Muscle of leg (tissue), 11 donors: ENCODE results near the gene DOCK1. TPM values are rescaled to one million over a fixed set of nuclear protein-coding genes. Genes with fewer than 3 reads are reported as not detected.

ENCODE experiments used
- DNase-seq: peaks from one replicate; pipeline ENCODE4 v3.0.0; 2013
- H3K27ac ChIP-seq: one replicate; pipeline ENCODE4 v1.5.1; 2013; ENCODE audit warnings: mild to moderate bottlenecking, low read length, control low read depth
- H3K27me3 ChIP-seq: one replicate; pipeline ENCODE4 v1.6.1; 2013; ENCODE audit warnings: low read length; ENCODE audit not compliant: control insufficient read depth, insufficient read depth
- H3K36me3 ChIP-seq: one replicate; pipeline ENCODE4 v1.6.1; 2013; ENCODE audit warnings: low read length; ENCODE audit not compliant: control insufficient read depth, insufficient read depth
- H3K4me1 ChIP-seq: one replicate; pipeline ENCODE4 v1.6.1; 2013; ENCODE audit warnings: low read length; ENCODE audit not compliant: control insufficient read depth, insufficient read depth
- H3K4me3 ChIP-seq: one replicate; pipeline ENCODE4 v1.5.1; 2013; ENCODE audit warnings: low read length, control low read depth
- H3K9me3 ChIP-seq: replicated peaks from 2 replicates; pipeline ENCODE4 v1.6.1; 2013; ENCODE audit warnings: low read depth, low read length; ENCODE audit not compliant: control insufficient read depth
- WGBS: methylation state at CpG from one replicate; pipeline ENCODE4 v1.1.5; 2013; ENCODE audit warnings: missing lambda C conversion rate; ENCODE audit not compliant: insufficient coverage; 5-methylcytosine and 5-hydroxymethylcytosine counted together
- polyA plus RNA-seq, 8 donors: library from polyadenylated mRNA; unstranded; fragments of 120-200 nt; gene quantifications; one replicate each; pipeline versions ENCODE4 v1.2.1 to v1.2.3, GENCODE V29; 2013; ENCODE audit warnings: inconsistent platforms in 1 of 8, low replicate concordance in 1 of 8; ENCODE audit not compliant: insufficient read length in 8 of 8, insufficient read depth in 1 of 8
- total RNA-seq: library from RNA; stranded (reverse); fragments of 120-200 nt; gene quantifications from one replicate; pipeline ENCODE4 v1.2.4, GENCODE V29; 2013

Gene DOCK1
- total and polyA plus RNA-seq, 9 donors = 27.3 to 52.9 (median 37.1) TPM

DNA sequence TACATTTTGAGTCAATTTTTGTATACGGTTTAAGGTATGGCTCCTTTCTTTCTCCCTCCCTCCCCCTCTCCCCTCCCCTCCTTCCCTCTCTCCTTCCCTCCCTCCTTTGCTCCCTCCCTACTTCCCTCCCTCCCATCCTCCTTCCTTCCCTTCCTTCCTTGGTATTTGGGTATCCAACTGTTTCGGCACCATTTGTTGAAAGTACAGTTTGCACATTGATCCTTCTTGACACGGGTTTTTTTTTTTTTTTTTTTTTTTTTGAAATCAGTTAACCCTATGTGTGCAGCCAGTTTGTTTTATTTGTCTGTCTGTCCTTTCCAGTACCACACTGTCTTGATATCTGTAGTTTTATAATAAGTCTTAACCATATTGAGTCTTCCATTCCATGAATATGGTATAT lies 331.0 kb downstream of the DOCK1 start:
- Histone ChIP-seq H3K4me3 (no peak overlapping the region), H3K9me3 (no peaks in the 10 kb centered on the region), H3K4me1 (no peaks in the 10 kb centered on the region), H3K27ac (no peak overlapping the region), H3K27me3 (no peaks in the 10 kb centered on the region), H3K36me3 (no peaks in the 10 kb centered on the region)
- WGBS = 100% methylated on average over 1 of the region's 3 CpGs
- no peak for DNase-seq

DNA sequence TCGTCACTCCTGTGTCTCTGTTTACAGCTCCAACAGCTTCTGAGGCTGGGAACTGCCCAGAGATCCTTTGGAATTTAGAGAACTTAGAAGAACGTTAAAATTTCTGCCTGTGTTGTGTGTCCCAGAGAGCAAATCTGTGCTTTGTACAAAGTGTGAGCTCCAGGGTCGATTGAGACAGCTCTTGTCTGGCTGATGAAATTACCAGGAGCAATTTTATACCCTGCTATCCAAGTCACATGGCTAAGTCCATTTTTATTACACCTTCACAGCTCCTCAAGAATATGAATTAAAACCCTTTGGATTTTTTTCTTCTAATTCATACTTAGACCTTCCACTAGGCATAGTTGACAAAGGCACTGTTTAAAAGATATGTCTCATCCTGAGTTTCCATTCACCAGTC lies 337.7 kb downstream of the DOCK1 start:
- Histone ChIP-seq H3K27me3 (no peaks in the 10 kb centered on the region), H3K4me1 (no peaks in the 10 kb centered on the region), H3K4me3 (no peak overlapping the region), H3K9me3 (no peaks in the 10 kb centered on the region), H3K36me3 (no peaks in the 10 kb centered on the region), H3K27ac (no peak overlapping the region)
- 43% methylated on average over 1 of the region's 3 CpGs for WGBS
- DNase-seq = no peak

DNA sequence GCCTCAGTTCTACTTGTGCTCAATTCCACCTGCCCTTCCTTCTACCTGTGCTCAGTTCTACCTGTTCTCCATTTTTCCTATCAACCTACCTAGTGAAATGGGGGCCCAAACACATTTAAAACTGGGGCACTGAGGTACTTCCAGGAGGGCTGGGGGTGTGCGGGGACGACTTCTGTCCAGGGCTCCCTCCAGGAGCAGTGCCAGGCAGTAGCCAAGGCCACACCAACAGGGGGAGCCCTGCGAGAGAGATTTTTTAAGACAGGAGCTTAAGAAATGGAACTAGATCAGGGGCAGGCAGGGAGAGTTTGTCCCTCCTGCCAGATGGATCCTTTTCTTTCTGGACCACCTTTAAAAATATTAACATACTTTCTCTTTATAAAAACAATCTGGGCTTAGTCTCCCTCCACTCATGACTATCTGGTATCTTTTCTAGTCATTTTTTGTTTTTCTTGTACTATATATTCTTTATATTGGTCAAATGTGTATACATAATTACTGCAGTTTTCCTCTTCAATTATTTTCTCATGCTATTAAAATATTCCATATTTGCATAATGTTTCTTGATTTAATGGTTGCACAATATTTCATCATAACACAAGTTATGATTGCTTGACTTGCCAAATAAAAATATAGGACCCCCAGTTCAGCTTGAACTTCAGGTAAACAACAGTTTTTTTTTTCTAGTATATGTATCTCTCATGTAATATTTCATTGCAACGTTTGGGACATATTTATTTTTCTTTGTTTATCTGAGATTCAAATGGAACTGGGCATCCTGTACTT lies 338.5 kb downstream of the DOCK1 start:
- H3K9me3 ChIP-seq = no peaks in the 10 kb centered on the region
- peak; percentile 17 for DNase-seq
- H3K27me3 ChIP-seq = no peaks in the 10 kb centered on the region
- 70% methylated on average over 2 of the region's 4 CpGs for WGBS
- H3K4me3 ChIP-seq = no peak overlapping the region
- peaks cover 2% of the 10 kb centered on the region for H3K36me3 ChIP-seq
- no peaks in the 10 kb centered on the region for H3K4me1 ChIP-seq
- H3K27ac ChIP-seq = no peak overlapping the region

DNA sequence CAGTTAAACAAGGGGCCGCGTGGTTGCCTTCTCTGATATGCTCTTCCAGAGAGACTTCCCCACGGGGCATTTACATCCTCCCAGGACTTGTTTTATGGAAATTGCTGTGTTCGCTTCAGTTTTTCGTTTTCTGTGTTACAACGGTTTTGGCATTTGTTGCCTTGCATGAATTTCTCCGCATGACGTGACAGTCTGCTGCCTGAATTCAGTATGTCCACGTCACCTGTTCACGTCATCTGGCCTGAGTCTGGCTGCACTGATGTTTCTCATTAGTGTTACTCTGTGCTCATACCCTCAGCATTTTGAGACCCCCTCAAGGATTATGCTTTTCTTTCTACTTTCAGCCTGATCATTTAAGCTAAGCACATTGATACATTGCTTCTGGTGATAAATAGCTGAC lies 340.2 kb downstream of the DOCK1 start:
- no peak overlapping the region for H3K27ac ChIP-seq
- H3K27me3 ChIP-seq = no peaks in the 10 kb centered on the region
- H3K36me3 ChIP-seq = peaks cover 8% of the 10 kb centered on the region
- no peak overlapping the region for H3K4me3 ChIP-seq
- no peak for DNase-seq
- no peaks in the 10 kb centered on the region for H3K4me1 ChIP-seq
- WGBS = 71% methylated on average over 7 of the region's 10 CpGs
- H3K9me3 ChIP-seq = no peaks in the 10 kb centered on the region

GRCh38 chr10:127250031-127250430 lies 344.8 kb downstream of the DOCK1 start:
- no peak for DNase-seq
- H3K4me1 ChIP-seq = no peaks in the 10 kb centered on the region
- H3K27ac ChIP-seq = no peak overlapping the region
- peaks cover 8% of the 10 kb centered on the region for H3K36me3 ChIP-seq
- no peaks in the 10 kb centered on the region for H3K9me3 ChIP-seq
- WGBS = 100% methylated on average over 2 of the region's 5 CpGs
- H3K27me3 ChIP-seq = no peaks in the 10 kb centered on the region
- H3K4me3 ChIP-seq = no peak overlapping the region

GRCh38 chr10:127252818-127253217 lies 347.6 kb downstream of the DOCK1 start:
- H3K36me3 ChIP-seq = peaks cover 10% of the 10 kb centered on the region
- H3K4me3 ChIP-seq = no peak overlapping the region
- 100% methylated on average over 3 of the region's 6 CpGs for WGBS

GRCh38 chr10:127254276-127254675 lies 349.0 kb downstream of the DOCK1 start:
- Histone ChIP-seq H3K4me3 (no peak overlapping the region), H3K9me3 (no peaks in the 10 kb centered on the region), H3K4me1 (no peaks in the 10 kb centered on the region), H3K36me3 (peaks cover 7% of the 10 kb centered on the region), H3K27me3 (no peaks in the 10 kb centered on the region), H3K27ac (no peak overlapping the region)
- no peak for DNase-seq
- 86% methylated on average over 1 of the region's 3 CpGs for WGBS

More at GRCh38 chr10:127252818-127253217, 347.6 kb downstream of the DOCK1 start:
- Histone ChIP-seq H3K9me3 (no peaks in the 10 kb centered on the region), H3K27me3 (no peaks in the 10 kb centered on the region), H3K4me1 (no peaks in the 10 kb centered on the region), H3K27ac (no peak overlapping the region)
- DNase-seq = no peak

- no peak for DNase-seq
- H3K9me3 ChIP-seq = no peaks in the 10 kb centered on the region
- peaks cover 11% of the 10 kb centered on the region for H3K36me3 ChIP-seq
- no peaks in the 10 kb centered on the region for H3K27me3 ChIP-seq
- no peak overlapping the region for H3K27ac ChIP-seq
- no peaks in the 10 kb centered on the region for H3K4me1 ChIP-seq
- WGBS = 54% methylated on average over 6 of the region's 8 CpGs
- no peak overlapping the region for H3K4me3 ChIP-seq
Measured at GRCh38 chr10:127257395-127257794, 352.2 kb downstream of the DOCK1 start.

GRCh38 chr10:127259347-127259746 lies 354.1 kb downstream of the DOCK1 start:
- no peak for DNase-seq
- Histone ChIP-seq H3K9me3 (no peaks in the 10 kb centered on the region), H3K4me1 (no peaks in the 10 kb centered on the region), H3K36me3 (peaks cover 11% of the 10 kb centered on the region), H3K4me3 (no peak overlapping the region), H3K27ac (no peak overlapping the region), H3K27me3 (no peaks in the 10 kb centered on the region)
- 86% methylated on average over 6 of the region's 11 CpGs for WGBS

DNA sequence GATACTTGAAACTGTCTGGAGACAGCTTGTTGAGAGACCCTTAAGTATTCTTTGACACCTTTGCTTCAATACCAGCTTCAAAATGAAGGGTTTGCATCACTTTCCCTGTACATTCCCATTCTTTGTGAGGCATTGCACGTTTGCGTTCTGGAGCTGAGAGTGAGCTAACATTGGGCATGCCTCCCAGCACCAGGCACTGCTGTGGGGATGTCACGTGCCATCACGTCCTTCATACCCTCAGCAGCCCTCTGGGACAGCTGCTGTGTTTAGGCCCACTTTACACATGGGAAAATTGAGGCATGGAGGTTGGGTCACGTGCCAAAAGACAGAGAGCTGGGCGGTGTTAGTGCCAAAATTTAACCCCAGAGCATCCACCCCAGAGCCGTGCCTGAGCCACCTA lies 357.4 kb downstream of the DOCK1 start:
- no CpG with 5 or more reads among the region's 7 CpGs for WGBS
- Histone ChIP-seq H3K9me3 (no peaks in the 10 kb centered on the region), H3K27me3 (no peaks in the 10 kb centered on the region), H3K4me1 (no peaks in the 10 kb centered on the region), H3K36me3 (peaks cover 9% of the 10 kb centered on the region), H3K4me3 (no peak overlapping the region), H3K27ac (no peak overlapping the region)
- no peak for DNase-seq

DNA sequence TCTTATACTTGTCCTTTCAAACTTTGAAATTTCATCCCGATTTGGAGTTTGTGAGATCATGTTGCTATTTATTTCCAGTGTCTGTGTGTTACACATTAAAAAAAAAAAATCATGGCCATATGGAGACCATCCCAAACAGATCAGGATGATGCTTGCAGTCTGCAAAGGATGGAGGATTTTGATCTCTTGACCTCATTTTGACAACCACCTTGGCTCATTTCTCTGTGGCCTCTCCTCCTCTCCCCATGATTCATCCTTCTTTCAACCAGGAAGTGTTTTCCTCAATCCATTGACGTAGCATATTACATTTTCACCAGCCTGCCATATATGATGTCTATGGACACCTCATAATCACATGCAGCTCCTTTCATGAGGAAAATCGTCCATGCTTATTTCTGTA lies 360.1 kb downstream of the DOCK1 start:
- no peak overlapping the region for H3K27ac ChIP-seq
- H3K4me1 ChIP-seq = no peaks in the 10 kb centered on the region
- H3K9me3 ChIP-seq = no peaks in the 10 kb centered on the region
- peaks cover 3% of the 10 kb centered on the region for H3K36me3 ChIP-seq
- no peak overlapping the region for H3K4me3 ChIP-seq
- DNase-seq = no peak
- 90% methylated on average over 1 of the region's 3 CpGs for whole genome bisulfite sequencing
- no peaks in the 10 kb centered on the region for H3K27me3 ChIP-seq
